Ramos (cell line): ENCODE data around the gene ATP8B2.
"Not testable (repeated sequence)": the region's sequence is repeated elsewhere in the genome, so short reads cannot be mapped to it uniquely, and the experiment has no call there.

Experiments used
- in situ Hi-C: fragments of 300-500 bp; cut with MboI; formaldehyde crosslinking; loops from one replicate; pipeline ENCODE4 v1.14.3; 2022; ENCODE audit warnings: low sequenced_read_pairs; ENCODE audit not compliant: unreplicated experiment

The ATP8B2 gene, protein sequence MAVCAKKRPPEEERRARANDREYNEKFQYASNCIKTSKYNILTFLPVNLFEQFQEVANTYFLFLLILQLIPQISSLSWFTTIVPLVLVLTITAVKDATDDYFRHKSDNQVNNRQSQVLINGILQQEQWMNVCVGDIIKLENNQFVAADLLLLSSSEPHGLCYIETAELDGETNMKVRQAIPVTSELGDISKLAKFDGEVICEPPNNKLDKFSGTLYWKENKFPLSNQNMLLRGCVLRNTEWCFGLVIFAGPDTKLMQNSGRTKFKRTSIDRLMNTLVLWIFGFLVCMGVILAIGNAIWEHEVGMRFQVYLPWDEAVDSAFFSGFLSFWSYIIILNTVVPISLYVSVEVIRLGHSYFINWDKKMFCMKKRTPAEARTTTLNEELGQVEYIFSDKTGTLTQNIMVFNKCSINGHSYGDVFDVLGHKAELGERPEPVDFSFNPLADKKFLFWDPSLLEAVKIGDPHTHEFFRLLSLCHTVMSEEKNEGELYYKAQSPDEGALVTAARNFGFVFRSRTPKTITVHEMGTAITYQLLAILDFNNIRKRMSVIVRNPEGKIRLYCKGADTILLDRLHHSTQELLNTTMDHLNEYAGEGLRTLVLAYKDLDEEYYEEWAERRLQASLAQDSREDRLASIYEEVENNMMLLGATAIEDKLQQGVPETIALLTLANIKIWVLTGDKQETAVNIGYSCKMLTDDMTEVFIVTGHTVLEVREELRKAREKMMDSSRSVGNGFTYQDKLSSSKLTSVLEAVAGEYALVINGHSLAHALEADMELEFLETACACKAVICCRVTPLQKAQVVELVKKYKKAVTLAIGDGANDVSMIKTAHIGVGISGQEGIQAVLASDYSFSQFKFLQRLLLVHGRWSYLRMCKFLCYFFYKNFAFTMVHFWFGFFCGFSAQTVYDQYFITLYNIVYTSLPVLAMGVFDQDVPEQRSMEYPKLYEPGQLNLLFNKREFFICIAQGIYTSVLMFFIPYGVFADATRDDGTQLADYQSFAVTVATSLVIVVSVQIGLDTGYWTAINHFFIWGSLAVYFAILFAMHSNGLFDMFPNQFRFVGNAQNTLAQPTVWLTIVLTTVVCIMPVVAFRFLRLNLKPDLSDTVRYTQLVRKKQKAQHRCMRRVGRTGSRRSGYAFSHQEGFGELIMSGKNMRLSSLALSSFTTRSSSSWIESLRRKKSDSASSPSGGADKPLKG

DNA sequence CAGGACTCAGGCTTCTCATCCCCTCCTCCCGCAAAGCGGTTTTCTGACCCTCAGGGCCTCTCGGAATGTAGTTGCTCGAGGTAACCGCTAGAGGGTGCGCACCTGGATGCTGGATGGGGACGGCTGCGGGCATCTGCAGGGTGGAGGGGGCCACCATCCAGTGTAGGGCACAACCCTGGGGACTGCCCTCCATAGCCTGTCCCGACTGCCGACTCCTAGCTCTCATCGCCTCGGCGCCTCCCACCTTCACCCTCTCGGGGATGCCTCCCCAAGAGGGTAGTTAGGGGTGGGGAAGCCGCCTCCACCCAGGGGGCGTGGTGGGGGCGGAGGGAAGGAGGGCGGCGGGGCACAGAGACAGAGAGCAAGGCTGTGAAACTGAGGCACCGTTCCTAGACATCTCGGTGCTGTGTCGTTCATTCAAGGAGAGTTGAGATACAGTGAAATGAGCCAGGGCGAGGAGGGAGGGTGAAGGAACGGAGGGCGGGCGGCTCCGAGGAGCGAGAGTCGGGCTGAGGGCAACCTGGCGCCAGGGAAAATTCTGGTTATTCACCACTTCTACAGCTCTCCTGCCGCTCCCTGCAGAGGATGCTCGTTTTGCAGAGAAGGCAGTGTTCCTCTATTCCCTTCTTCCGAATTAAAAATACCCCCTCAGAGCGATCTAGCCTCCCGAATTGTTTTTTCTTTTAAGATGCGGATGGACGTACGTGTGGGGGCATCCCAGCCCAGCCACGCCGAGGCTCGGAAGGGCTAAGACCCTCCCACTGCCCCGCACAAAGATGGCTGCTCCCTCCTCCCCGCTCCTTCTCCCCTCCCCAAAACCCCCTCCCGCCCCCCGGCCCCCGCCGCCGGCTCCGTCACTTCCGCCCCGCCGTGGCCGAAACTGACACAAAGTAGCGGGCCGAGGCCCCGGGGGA is at the start of gene ATP8B2:
ATP8B2 (plus strand) TSS at position 857 of the 914 bp plus-strand sequence. CDS start 2,617 bp downstream, outside the sequence.
- in situ Hi-C loops, result no loop called here

DNA sequence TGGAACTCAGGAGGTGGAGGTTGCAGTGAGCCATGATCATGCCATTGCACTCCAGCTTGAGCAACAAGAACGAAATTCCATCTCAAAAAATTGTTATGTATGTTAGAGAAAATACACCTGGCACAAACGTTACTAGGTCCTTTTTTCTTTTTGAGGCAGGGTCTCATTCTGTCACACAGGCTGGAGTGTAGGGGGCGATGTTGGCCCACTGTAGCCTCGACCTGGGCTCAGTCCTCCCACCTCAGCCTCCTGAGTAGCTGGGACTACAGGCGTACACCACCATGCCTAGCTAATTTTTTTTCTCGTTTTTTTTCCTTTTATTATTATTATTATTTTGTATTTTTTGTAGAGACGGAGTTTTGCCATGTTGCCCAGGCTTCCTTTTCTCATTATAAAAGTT is 48.5 kb upstream of the ATP8B2 start:
- in situ Hi-C loops, result loop anchor here (10.0 kb wide), 1 partner anchor 612 kb away; no protein-coding TSS in a partner anchor

- in situ Hi-C loops, result not testable (repeated sequence)
These were observed 37.7 kb upstream of the ATP8B2 start for GRCh38 chr1:154287591-154287990.

GRCh38 chr1:154288661-154289060 is 36.7 kb upstream of the ATP8B2 start:
- in situ Hi-C loops, result no loop called here

- in situ Hi-C loops, result no loop called here
These were observed 34.4 kb upstream of the ATP8B2 start for GRCh38 chr1:154290921-154291320.

GRCh38 chr1:154295408-154296235 is 29.7 kb upstream of the ATP8B2 start:
- in situ Hi-C loops, result no loop called here

DNA sequence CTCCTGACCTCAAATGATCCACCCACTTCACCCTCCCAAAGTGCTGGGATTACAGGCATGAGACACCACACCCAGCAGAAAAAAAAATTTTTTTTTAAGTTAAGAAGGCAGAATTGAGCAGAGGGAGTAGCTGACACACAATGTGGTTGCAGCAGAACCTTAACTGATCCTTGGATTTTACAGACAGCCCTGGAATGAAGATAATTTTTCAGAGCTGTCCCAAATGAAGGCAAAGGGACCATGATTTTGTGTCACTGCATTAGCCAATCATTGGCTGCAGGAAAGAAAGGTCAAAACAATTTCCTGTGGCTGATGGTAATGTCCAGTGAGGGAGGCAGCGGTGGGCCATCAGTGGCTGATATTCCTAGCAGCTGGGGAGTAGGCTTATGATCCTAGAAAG is 23.7 kb upstream of the ATP8B2 start:
- in situ Hi-C loops, result no loop called here

- in situ Hi-C loops, result no loop called here
These were observed 20.5 kb upstream of the ATP8B2 start for GRCh38 chr1:154304664-154305337.

DNA sequence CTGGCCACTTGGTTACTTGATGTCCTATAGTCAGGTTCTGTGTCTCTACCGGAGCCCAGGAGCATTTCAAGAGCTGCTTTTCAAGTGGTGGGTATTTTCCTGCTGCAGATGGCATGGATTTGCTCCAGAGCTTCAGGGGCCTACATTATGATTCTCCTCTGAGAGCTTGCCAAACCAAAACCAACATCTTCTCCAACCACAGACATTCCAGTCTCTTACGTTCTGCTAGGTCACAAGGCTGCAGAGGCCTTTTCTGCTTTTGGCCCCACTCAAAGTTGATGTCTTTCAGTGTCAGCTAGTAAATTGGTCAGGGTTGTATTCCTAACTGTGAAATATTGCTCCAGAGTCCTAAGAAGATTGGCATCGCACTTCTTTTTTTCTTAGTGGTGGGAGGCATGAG is 19.2 kb upstream of the ATP8B2 start:
- in situ Hi-C loops, result no loop called here

- in situ Hi-C loops, result not testable (repeated sequence)
These were observed 17.6 kb upstream of the ATP8B2 start for GRCh38 chr1:154307670-154308270.

GRCh38 chr1:154309136-154309535 is 16.2 kb upstream of the ATP8B2 start:
- in situ Hi-C loops, result not testable (repeated sequence)

DNA sequence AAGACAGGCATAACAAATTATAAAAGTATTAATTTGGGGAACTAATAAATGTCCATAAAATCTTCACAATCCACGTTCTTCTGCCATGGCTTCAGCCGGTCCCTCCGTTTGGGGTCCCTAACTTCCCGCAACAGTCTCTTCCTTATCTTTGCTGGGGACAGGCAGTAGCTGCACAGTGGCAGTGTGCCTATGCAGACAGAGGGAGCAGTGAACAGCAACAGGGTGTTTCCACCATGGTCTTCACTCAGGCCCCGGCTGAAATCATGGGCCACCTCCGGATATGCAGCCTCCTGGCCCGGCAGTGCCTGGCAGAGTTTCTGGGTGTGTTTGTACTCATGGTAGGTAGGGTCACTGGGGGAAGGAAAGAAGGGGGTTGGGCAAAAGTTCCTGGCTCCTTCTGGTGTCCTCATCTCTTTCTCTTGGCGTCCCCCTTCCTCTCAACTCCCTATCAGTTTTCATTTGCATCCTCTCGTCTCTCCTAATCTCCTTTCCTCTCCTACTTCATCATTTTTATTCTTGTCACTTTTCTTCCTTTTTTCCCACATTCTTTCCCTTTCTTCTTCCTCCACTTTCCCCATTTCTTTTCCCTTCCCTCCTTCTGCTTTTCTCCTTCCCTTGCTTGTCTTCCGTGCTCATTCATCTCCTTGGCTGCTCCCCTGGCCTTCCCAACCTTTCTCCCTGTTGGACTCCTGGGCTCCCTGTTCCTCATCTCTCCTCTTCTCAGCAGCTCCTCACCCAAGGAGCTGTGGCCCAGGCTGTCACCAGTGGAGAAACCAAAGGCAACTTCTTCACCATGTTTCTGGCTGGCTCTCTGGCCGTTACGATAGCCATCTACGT is 12.9 kb upstream of the ATP8B2 start:
- in situ Hi-C loops, result not testable (repeated sequence)

GRCh38 chr1:154313066-154313356 is 12.3 kb upstream of the ATP8B2 start:
- in situ Hi-C loops, result no loop called here

- in situ Hi-C loops, result not testable (repeated sequence)
These were observed 11.1 kb upstream of the ATP8B2 start for GRCh38 chr1:154314226-154314625.

- in situ Hi-C loops, result no loop called here
These were observed 8.6 kb upstream of the ATP8B2 start for GRCh38 chr1:154316704-154317103.

GRCh38 chr1:154318386-154318785 is 6.9 kb upstream of the ATP8B2 start:
- in situ Hi-C loops, result no loop called here
